GM21515 (cell line): Measurements from ENCODE around the gene DNASE1L1.
A peak's percentile ranks its signal among the peaks of the same experiment; 100 is the strongest.

ENCODE experiments used
- ATAC-seq: cut with Tn5 transposase; IDR thresholded peaks from one replicate; pipeline ENCODE4 v1.9.1; 2021; ENCODE audit not compliant: unreplicated experiment

DNASE1L1 gene

GRCh38 chrX:154384284-154384892, 24.7 kb downstream of the DNASE1L1 start:
- ATAC-seq: no peak

- ATAC-seq: no peak
Measured at GRCh38 chrX:154383359-154384283, 25.4 kb downstream of the DNASE1L1 start.

- no peak for ATAC-seq
Measured at GRCh38 chrX:154382483-154383069, 26.5 kb downstream of the DNASE1L1 start.

GRCh38 chrX:154381271-154381670, 27.8 kb downstream of the DNASE1L1 start:
- no peak for ATAC-seq

- no peak for ATAC-seq
Measured at GRCh38 chrX:154380787-154381186, 28.3 kb downstream of the DNASE1L1 start.

- ATAC-seq: no peak
Measured at GRCh38 chrX:154380153-154380552, 28.9 kb downstream of the DNASE1L1 start.

GRCh38 chrX:154379569-154379951, 29.5 kb downstream of the DNASE1L1 start:
- no peak for ATAC-seq

- peak; percentile 81 for ATAC-seq
Measured at GRCh38 chrX:154378799-154379568, 30.1 kb downstream of the DNASE1L1 start, which contains the start of gene EMD. Gene EMD (plus strand): TSS chrX:154379295. CDS start chrX:154379485, 190 bp downstream.

- no peak for ATAC-seq
Measured at GRCh38 chrX:154378059-154378798, 30.8 kb downstream of the DNASE1L1 start.

GRCh38 chrX:154376774-154377173, 32.3 kb downstream of the DNASE1L1 start:
- no peak for ATAC-seq

GRCh38 chrX:154375156-154375504, 33.9 kb downstream of the DNASE1L1 start:
- no peak for ATAC-seq

GRCh38 chrX:154374313-154375155, 34.5 kb downstream of the DNASE1L1 start, which contains the start of gene FLNA:
Gene FLNA (minus strand): TSS chrX:154374634. CDS start chrX:154371245, 3,389 bp downstream.
- no peak for ATAC-seq

GRCh38 chrX:154373340-154374306, 35.4 kb downstream of the DNASE1L1 start:
- no peak for ATAC-seq

- ATAC-seq: no peak
Measured at GRCh38 chrX:154372612-154373022, 36.4 kb downstream of the DNASE1L1 start.

GRCh38 chrX:154371789-154372300, 37.2 kb downstream of the DNASE1L1 start:
- no peak for ATAC-seq

GRCh38 chrX:154371017-154371788, 37.9 kb downstream of the DNASE1L1 start:
- peak; percentile 55 for ATAC-seq

- no peak for ATAC-seq
Measured at GRCh38 chrX:154370300-154371016, 38.6 kb downstream of the DNASE1L1 start.
